SK-N-MC (cell line): Measurements from ENCODE around the gene DRICH1.

Source experiments
- EZH2 ChIP-seq: fragments of 200-600 bp; sonication (generic); IDR thresholded peaks from one replicate; pipeline ENCODE4 v1.6.1; 2017; ENCODE audit warnings: antibody characterized with exemption
- POLR2AphosphoS5 ChIP-seq: IDR thresholded peaks from 2 replicates; pipeline ENCODE4 v1.6.1; 2012; ENCODE audit warnings: mild to moderate bottlenecking, low read depth, low read length, borderline replicate concordance

DNA sequence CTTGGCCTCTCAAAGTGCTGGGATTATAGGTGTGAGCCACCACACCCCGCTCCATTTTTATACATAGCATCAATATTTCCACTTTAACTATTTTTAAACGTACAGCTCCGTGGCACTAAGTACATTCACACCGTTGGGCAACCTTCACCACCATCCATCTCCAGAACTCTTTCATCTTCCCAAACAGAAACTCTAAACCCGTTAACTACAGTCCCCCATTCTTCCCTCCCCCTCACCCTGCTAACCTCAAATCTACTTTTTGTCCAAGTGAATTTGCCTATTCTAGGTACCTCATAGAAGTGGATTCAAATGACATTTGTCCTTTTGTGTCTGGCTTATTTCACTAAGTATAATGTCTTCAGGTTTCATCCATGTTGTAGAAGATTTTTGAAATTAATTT, 55.4 kb downstream of the DRICH1 start:
- TF ChIP-seq EZH2 (no peak), POLR2AphosphoS5 (no peak)
